Peyer's patch (tissue), 4 donors: ENCODE measurements around the gene CD302.

Experiments
- CTCF ChIP-seq, 6 experiments: fragments of 450-650 bp in 4 of 6; fragments of 200-600 bp in 2 of 6; sonication (generic) in 1 of 6; IDR thresholded peaks; one replicate each; pipeline ENCODE4 v1.5.1; 2017 to 2019; ENCODE audit warnings: antibody characterized with exemption in 6 of 6, mild to moderate bottlenecking in 3 of 6, moderate library complexity in 1 of 6
- POLR2A ChIP-seq, 2 donors: fragments of 450-650 bp; IDR thresholded peaks; one replicate each; pipeline ENCODE4 v1.5.1; 2017; ENCODE audit warnings: antibody characterized with exemption in 2 of 2, mild to moderate bottlenecking in 2 of 2, moderate library complexity in 2 of 2

- TF ChIP-seq CTCF (IDR thresholded peaks at IDR 0.05): no peak
- no peak for TF ChIP-seq POLR2A (IDR thresholded peaks at IDR 0.05)
Measured at GRCh38 chr2:159832858-159833257, 34.9 kb upstream of the CD302 start.
